ENCODE measurements around the gene GPC5. TPM values are rescaled to one million over a fixed set of nuclear protein-coding genes. Genes with fewer than 3 reads are reported as not detected.

GPC5 gene
- total RNA-seq, 1 donor from 2014 or later: 8.7 TPM

GRCh38 chr13:91659256-91660075, 261.0 kb downstream of the GPC5 start:
- intact Hi-C loops (cut with DNase I): no loop called here
- H3K4me3 ChIP-seq: no peak overlapping the region
- no peaks in the 10 kb centered on the region for H3K9me3 ChIP-seq
- H3K27me3 ChIP-seq (ENCODE audit: low read depth): no peaks in the 10 kb centered on the region
- DNase-seq (no peak), ATAC-seq (no peak)
- no peak for TF ChIP-seq CTCF (IDR thresholded peaks at IDR 0.05)
- H3K4me1 ChIP-seq: no peaks in the 10 kb centered on the region
- H3K36me3 ChIP-seq: no peaks in the 10 kb centered on the region
- no peak overlapping the region for H3K27ac ChIP-seq

GRCh38 chr13:91660076-91660415, 261.6 kb downstream of the GPC5 start:
- ATAC-seq (no peak), DNase-seq (no peak)
- H3K4me1 ChIP-seq: no peaks in the 10 kb centered on the region
- no peak overlapping the region for H3K4me3 ChIP-seq
- no peak for TF ChIP-seq CTCF (IDR thresholded peaks at IDR 0.05)
- intact Hi-C loops (cut with DNase I): no loop called here
- H3K27me3 ChIP-seq (ENCODE audit: low read depth): no peaks in the 10 kb centered on the region
- no peaks in the 10 kb centered on the region for H3K9me3 ChIP-seq
- H3K36me3 ChIP-seq: no peaks in the 10 kb centered on the region
- no peak overlapping the region for H3K27ac ChIP-seq

GRCh38 chr13:91661692-91662490, 263.5 kb downstream of the GPC5 start:
- Histone ChIP-seq H3K36me3 (no peaks in the 10 kb centered on the region), H3K9me3 (no peaks in the 10 kb centered on the region), H3K27me3 (ENCODE audit: low read depth) (no peaks in the 10 kb centered on the region), H3K4me3 (no peak overlapping the region), H3K27ac (no peak overlapping the region), H3K4me1 (no peaks in the 10 kb centered on the region)
- no peak for TF ChIP-seq CTCF (IDR thresholded peaks at IDR 0.05)
- no peak for DNase-seq
- ATAC-seq: no peak
- intact Hi-C loops (cut with DNase I): no loop called here

GRCh38 chr13:91664039-91664438, 265.6 kb downstream of the GPC5 start:
- Histone ChIP-seq H3K36me3 (no peaks in the 10 kb centered on the region), H3K9me3 (no peaks in the 10 kb centered on the region), H3K27ac (no peak overlapping the region), H3K4me3 (no peak overlapping the region), H3K4me1 (no peaks in the 10 kb centered on the region), H3K27me3 (ENCODE audit: low read depth) (no peaks in the 10 kb centered on the region)
- DNase-seq: no peak
- ATAC-seq: no peak
- intact Hi-C loops (cut with DNase I): no loop called here
- TF ChIP-seq CTCF (IDR thresholded peaks at IDR 0.05): no peak

GRCh38 chr13:91667486-91667885, 269.1 kb downstream of the GPC5 start:
- H3K27me3 ChIP-seq (ENCODE audit: low read depth): no peaks in the 10 kb centered on the region
- no peaks in the 10 kb centered on the region for H3K4me1 ChIP-seq
- ATAC-seq (no peak), DNase-seq (no peak)
- H3K4me3 ChIP-seq: no peak overlapping the region
- intact Hi-C loops (cut with DNase I): no loop called here
- no peaks in the 10 kb centered on the region for H3K9me3 ChIP-seq
- no peak overlapping the region for H3K27ac ChIP-seq
- no peaks in the 10 kb centered on the region for H3K36me3 ChIP-seq
- TF ChIP-seq CTCF (IDR thresholded peaks at IDR 0.05): no peak
